Subcutaneous abdominal adipose tissue (tissue), 5 donors: Measurements from ENCODE around the gene PLCH1.

Experiments
- H3K27ac ChIP-seq: one replicate; pipeline ENCODE4 v1.7.0; 2013; ENCODE audit warnings: low read depth, mild to moderate bottlenecking, inconsistent platforms, low read length, moderate library complexity
- H3K27me3 ChIP-seq, 5 donors: one replicate each; pipeline ENCODE4 v1.7.0; 2013; ENCODE audit warnings: low read length in 5 of 5, inconsistent platforms in 1 of 5; ENCODE audit not compliant: control insufficient read depth in 5 of 5, insufficient read depth in 4 of 5
- H3K36me3 ChIP-seq, 5 donors: one replicate each; pipeline ENCODE4 v1.7.0; 2013; ENCODE audit warnings: low read length in 5 of 5; ENCODE audit not compliant: control insufficient read depth in 5 of 5, insufficient read depth in 5 of 5
- H3K4me1 ChIP-seq, 5 donors: one replicate each; pipeline ENCODE4 v1.7.0; 2013; ENCODE audit warnings: low read length in 5 of 5, mild to moderate bottlenecking in 3 of 5, moderate library complexity in 1 of 5; ENCODE audit not compliant: control insufficient read depth in 5 of 5, insufficient read depth in 5 of 5
- H3K4me3 ChIP-seq, 5 donors: one replicate each; pipeline ENCODE4 v1.7.0; 2013; ENCODE audit warnings: low read length in 5 of 5, low read depth in 1 of 5
- H3K9ac ChIP-seq, 5 donors: one replicate each; pipeline ENCODE4 v1.7.0; 2013; ENCODE audit warnings: low read length in 5 of 5, mild to moderate bottlenecking in 4 of 5, moderate library complexity in 3 of 5
- H3K9me3 ChIP-seq, 5 donors: one replicate each; pipeline ENCODE4 v1.7.0; 2013; ENCODE audit warnings: low read length in 5 of 5; ENCODE audit not compliant: control insufficient read depth in 5 of 5
- donor health status: healthy.
- donor health status: healthy.
- donor health status: healthy.
- donor health status: healthy.
- donor health status: healthy.

Gene PLCH1

GRCh38 chr3:155744626-155745324 is at the start of gene PLCH1:
PLCH1 (minus strand) TSS chr3:155745071; CDS start chr3:155704224, 40,847 bp downstream.
- Histone ChIP-seq H3K9me3 (no peaks in the 10 kb centered on the region), H3K4me3 (peak within 1 kb of the TSS; percentile 74 to 91 (median 83)), H3K27me3 (peaks cover 0 to 13% (median 9%) of the 10 kb centered on the region in 5 donors), H3K4me1 (peaks cover 0 to 30% (median 25%) of the 10 kb centered on the region in 5 donors), H3K9ac (peak within 1 kb of the TSS; percentile 56 to 75 (median 64)), H3K36me3 (no peaks in the 10 kb centered on the region), H3K27ac (no peak within 1 kb of the TSS)

DNA sequence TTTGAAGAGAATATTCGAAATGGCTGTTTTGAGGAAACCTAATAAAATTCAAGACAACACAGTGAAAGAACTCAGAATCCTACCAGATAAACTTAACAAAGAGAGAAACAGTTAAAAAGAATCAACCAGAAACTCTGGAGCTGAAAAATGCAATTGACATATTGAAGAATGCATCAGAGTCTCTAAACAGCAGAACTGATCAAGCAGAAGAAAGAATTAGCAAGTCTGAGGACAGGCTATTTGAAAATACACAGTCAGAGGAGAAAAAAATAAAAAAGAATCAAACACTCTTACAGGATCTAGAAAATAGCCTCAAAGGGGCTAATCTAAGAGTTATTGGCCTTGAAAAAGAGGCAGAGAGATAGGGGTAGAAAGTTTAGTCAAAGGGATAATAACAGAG is 47.7 kb upstream of the PLCH1 start:
- no peak overlapping the region for H3K4me3 ChIP-seq
- H3K9ac ChIP-seq = no peak overlapping the region
- H3K27me3 ChIP-seq = no peaks in the 10 kb centered on the region
- H3K27ac ChIP-seq = no peak overlapping the region
- no peaks in the 10 kb centered on the region for H3K9me3 ChIP-seq
- H3K4me1 ChIP-seq = no peaks in the 10 kb centered on the region
- H3K36me3 ChIP-seq = peaks cover 0 to 11% (median 7%) of the 10 kb centered on the region in 5 donors

- Histone ChIP-seq H3K27me3 (no peaks in the 10 kb centered on the region), H3K9ac (no peak overlapping the region), H3K4me1 (no peaks in the 10 kb centered on the region), H3K27ac (no peak overlapping the region), H3K9me3 (no peaks in the 10 kb centered on the region), H3K36me3 (peaks cover 0 to 11% (median 7%) of the 10 kb centered on the region in 5 donors), H3K4me3 (no peak overlapping the region)
Measured at GRCh38 chr3:155791190-155791589, 46.3 kb upstream of the PLCH1 start.

DNA sequence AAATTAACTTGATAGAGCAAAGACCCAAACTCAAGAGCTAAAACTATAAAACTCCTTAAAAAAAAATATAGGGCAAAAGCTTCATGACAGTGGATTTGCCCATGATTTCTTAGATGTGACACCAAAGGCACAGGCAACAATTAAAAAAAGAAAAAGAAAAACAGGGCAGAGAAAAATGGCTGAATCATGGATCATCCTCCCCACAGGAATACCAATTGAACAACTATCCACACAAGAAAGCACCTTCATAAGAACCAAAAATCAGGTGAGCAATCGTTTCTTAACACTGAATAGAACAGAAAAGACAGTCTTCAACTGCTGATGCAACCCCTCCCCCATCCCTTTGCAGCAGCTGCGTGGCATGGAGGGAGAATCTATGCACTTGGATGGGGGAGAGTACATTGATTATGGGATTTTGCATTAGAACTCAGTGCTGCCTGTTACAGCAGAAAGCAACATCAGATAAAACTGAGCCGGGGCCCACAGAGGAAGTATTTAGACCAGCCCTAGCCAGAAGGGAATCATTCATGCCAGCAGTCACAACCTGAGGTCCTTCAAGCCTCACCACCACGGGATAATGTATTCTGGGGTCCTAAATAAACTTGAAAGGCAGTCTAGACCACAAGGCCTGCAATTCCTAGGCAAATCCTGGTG is 45.5 kb upstream of the PLCH1 start:
- Histone ChIP-seq H3K4me3 (no peak overlapping the region), H3K9ac (no peak overlapping the region), H3K27me3 (no peaks in the 10 kb centered on the region), H3K36me3 (peaks cover 0 to 11% (median 7%) of the 10 kb centered on the region in 5 donors), H3K27ac (no peak overlapping the region), H3K9me3 (no peaks in the 10 kb centered on the region), H3K4me1 (no peaks in the 10 kb centered on the region)

DNA sequence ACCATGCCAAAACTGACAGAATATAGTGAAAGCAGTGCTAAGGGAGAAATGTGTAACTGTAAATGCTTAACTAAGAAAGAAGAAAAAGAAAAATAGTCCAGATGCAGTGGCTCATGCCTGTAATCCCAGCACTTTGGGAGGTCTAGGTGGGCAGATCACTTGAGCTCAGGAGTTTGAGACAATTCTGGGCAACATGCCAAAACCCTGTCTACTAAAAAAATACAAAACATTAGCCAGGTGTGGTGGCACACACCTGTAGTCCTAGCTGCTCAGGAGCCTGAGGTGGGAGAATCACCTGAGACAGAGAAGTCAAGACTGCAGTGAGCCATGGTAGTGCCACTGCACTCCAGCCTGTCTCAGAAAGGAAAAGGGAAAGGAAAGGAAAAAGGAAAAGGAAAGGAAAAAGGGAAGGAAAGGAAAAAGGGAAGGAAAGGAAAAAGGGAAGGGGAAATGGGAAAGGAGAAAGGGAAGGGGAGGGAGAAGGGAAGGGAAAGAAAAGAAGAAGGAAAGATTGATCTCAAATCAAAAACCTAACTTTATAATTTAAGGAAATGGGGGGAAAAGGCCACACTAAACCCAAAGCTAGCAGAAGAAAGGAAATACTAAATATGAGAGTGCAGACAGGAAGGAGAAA is 40.9 kb upstream of the PLCH1 start:
- H3K27ac ChIP-seq = no peak overlapping the region
- H3K4me3 ChIP-seq = no peak overlapping the region
- no peaks in the 10 kb centered on the region for H3K4me1 ChIP-seq
- no peak overlapping the region for H3K9ac ChIP-seq
- H3K9me3 ChIP-seq = peaks cover 0 to 7% (median 3%) of the 10 kb centered on the region in 5 donors
- H3K27me3 ChIP-seq = no peaks in the 10 kb centered on the region
- H3K36me3 ChIP-seq = peaks cover 0 to 5% (median under 1%) of the 10 kb centered on the region in 5 donors

- peaks cover 0 to 6% (median 0%) of the 10 kb centered on the region in 5 donors for H3K4me1 ChIP-seq
- no peak overlapping the region for H3K9ac ChIP-seq
- H3K27me3 ChIP-seq = no peaks in the 10 kb centered on the region
- peaks cover 0 to 10% (median 3%) of the 10 kb centered on the region in 5 donors for H3K36me3 ChIP-seq
- peaks cover 0 to 7% (median 3%) of the 10 kb centered on the region in 5 donors for H3K9me3 ChIP-seq
- H3K27ac ChIP-seq = no peak overlapping the region
- no peak overlapping the region for H3K4me3 ChIP-seq
Measured at GRCh38 chr3:155782390-155782953, 37.6 kb upstream of the PLCH1 start.

DNA sequence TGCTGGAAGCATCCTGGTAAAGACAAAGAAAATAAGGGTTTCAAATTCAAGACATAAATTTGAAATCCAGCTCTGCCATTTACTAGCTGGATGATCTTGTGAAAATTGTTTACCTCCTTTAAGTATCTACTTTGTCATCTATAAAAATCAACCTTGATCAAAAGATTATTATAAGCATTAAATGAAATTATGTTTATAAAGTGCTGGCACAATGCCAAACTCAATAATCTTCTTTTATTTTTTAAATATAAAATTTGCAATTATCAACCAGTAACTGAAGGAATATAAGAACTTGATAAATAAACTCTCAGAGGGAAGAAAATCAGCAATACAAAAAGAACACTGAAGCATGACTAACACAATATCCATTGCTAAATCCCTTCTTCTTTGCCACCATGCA is 35.4 kb upstream of the PLCH1 start:
- peaks cover 0 to 7% (median 3%) of the 10 kb centered on the region in 5 donors for H3K9me3 ChIP-seq
- H3K36me3 ChIP-seq = peaks cover 0 to 10% (median 3%) of the 10 kb centered on the region in 5 donors
- peaks cover 0 to 6% (median 0%) of the 10 kb centered on the region in 5 donors for H3K4me1 ChIP-seq
- no peak overlapping the region for H3K27ac ChIP-seq
- no peak overlapping the region for H3K4me3 ChIP-seq
- no peaks in the 10 kb centered on the region for H3K27me3 ChIP-seq
- H3K9ac ChIP-seq = no peak overlapping the region

GRCh38 chr3:155778462-155778861 is 33.6 kb upstream of the PLCH1 start:
- no peak overlapping the region for H3K4me3 ChIP-seq

DNA sequence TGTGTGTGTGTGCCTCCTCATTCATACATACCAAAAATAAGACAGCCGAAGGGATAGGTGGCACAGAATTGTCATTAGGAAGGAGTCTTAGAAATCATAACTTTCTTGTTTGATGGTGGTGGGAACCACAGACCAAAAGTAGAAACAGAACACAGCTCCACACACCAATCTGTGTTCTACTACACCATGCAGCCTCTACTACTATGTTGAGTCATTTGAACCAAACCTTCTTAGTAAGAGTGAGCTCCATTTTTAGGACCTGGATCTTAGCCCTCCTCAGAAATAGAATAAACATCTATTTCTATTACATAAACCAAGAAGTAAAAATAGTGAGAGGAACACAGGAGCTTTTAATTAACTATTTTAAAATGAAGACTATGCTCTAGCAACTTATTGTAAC is 27.9 kb upstream of the PLCH1 start:
- Histone ChIP-seq H3K4me1 (no peaks in the 10 kb centered on the region), H3K9ac (no peak overlapping the region), H3K27me3 (no peaks in the 10 kb centered on the region)

More at GRCh38 chr3:155778462-155778861, 33.6 kb upstream of the PLCH1 start:
- no peaks in the 10 kb centered on the region for H3K27me3 ChIP-seq
- no peak overlapping the region for H3K27ac ChIP-seq
- H3K4me1 ChIP-seq = peaks cover 0 to 6% (median 0%) of the 10 kb centered on the region in 5 donors
- H3K9me3 ChIP-seq = peaks cover 0 to 7% (median 3%) of the 10 kb centered on the region in 5 donors
- H3K9ac ChIP-seq = no peak overlapping the region
- H3K36me3 ChIP-seq = peaks cover 3 to 12% (median 10%) of the 10 kb centered on the region in 5 donors

More for the DNA sequence above, 27.9 kb upstream of the PLCH1 start:
- Histone ChIP-seq H3K9me3 (peaks cover 0 to 4% (median 0%) of the 10 kb centered on the region in 5 donors), H3K36me3 (peaks cover 0 to 16% (median 10%) of the 10 kb centered on the region in 5 donors), H3K4me3 (no peak overlapping the region), H3K27ac (no peak overlapping the region)
